T-helper 22 cell (primary cell): ENCODE results near the gene CD99L2.
"Not testable (repeated sequence)": the region's sequence is repeated elsewhere in the genome, so short reads cannot be mapped to it uniquely, and the experiment has no call there.

Source experiments
- DNase-seq: peaks from one replicate; pipeline ENCODE4 v3.0.0-alpha.2; 2020; ENCODE audit warnings: low read depth

The CD99L2 gene

DNA sequence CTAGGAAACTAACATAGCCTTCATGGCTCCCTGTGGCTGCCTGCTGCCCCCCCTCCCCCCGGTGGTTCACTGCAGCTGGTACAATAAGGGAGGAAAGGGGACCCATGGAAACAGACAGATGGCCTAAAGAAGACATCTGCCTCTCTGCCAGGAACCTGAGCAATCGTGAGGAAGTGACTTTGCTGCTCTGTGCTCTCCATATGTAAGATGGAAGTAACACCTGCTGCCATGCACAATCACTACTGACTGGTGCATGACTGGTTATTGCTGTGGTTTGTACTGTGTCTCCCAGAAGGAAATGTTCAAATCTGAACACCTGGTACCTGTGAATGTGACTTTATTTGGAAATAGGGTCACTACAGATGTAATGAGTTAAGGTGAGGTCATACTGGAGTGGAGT is 43.6 kb downstream of the CD99L2 start:
- no peak for DNase-seq

DNA sequence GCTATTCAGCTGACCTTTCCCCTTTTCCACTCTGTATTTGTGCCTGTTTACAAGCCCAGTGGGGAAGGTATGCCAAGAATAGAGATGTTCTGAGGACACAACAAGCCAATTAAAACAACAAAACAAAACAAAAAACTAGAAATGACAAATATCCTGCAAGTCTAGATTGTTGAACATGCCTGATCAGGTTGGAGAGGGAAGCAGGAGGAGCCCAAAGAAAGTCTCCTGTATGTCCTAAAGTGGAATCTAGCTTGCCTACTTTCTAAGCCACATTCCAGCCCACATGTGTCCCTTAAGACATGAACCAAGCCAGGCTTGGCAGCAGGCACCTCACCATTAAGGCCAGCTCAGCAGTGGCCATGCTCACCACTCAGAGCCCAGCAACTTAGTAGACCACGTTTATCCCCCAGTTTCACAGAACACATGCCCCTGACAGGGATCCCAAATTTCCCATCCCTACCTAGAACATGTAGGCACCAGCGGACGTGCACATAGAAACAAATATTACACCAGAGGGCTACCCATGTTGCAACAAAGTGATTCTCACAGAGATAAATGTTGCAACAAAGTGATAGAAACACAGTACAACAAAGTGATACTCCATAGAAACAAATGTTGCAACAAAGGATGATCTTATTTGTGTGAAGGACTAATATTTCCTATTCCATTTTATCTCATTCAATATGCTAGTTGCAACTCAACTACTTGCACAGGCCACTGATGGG is 48.3 kb downstream of the CD99L2 start:
- DNase-seq, result no peak

GRCh38 chrX:150849486-150849885 is 49.0 kb downstream of the CD99L2 start:
- DNase-seq, result no peak

DNA sequence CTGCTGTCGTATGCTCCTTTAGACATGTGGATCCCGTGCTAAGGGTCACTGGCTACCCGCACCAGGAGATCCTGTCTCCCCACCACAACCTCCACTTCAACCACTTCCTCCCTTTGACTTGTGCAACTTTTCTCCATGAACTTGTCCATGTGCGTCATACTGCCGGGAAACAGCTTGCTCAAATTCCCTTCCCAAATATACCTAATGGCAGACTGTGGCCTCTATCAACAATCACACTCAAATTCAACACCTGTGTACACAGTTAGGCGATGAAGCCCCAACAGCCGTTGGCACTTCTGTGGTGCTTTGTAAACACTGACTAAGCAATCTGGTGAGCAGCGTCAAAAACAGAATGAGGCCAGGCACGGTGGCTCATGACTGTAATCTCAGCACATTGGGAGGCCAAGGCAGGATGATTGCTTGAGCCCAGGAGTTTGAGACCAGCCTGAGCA is 49.5 kb downstream of the CD99L2 start:
- DNase-seq, result no peak

- no peak for DNase-seq
Measured at GRCh38 chrX:150847088-150847487, 51.4 kb downstream of the CD99L2 start.

- no peak for DNase-seq
Measured at GRCh38 chrX:150846130-150846529, 52.3 kb downstream of the CD99L2 start.

GRCh38 chrX:150845091-150845490 is 53.4 kb downstream of the CD99L2 start:
- no peak for DNase-seq

GRCh38 chrX:150844016-150844415 is 54.5 kb downstream of the CD99L2 start:
- DNase-seq, result no peak

GRCh38 chrX:150842198-150842685 is 56.2 kb downstream of the CD99L2 start:
- DNase-seq, result no peak

DNA sequence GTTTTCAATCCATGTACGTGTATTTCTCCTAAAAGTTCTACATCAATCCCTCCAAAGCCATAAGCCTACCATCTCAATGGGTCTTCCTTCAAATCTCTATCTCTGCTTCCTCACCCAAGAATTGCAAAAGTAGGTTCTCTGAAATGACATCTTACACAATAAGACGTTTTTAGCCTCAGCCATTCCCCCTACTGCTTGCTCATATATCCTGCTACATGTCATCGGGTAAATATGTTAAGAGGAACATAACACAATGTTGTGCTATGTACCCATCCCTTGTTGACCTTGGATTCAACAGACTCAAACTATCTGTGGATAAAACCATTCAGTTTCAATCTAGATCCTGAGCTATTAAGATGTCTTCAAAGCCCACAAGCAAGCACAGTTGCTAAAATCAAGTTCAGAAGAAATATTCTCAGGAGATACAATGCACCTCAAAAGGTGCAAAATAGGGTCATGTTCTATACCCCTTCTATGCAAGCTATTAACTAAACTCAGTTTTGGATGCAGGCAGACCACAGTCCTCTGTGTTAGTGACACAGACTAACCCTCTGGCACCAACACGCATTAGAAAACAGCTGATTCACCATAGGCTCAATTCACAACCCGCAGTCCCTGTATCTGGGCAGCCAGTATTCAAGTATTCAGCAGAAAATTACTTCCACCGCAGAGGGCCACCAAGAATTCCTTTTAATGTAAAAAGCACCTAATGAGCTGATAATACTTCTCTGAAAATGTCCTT is 56.8 kb downstream of the CD99L2 start:
- no peak for DNase-seq

DNA sequence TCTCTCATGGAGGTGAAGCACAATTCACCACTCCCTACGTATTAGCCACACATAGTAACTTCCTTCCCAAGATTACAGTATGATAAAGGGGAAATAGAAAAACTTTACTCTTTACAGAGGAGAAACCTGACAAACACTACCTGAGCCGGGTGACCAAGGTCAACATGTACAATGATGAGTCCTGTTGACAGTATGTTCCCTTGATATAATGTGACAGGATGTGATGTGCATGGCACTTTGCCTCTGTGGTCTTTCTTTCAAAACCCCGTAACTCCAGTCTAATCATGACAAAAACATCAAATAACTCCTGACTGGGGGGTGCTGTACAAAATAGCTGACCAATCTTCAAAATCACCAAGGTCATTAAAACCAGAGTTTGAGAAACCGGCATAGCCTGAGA is 60.6 kb downstream of the CD99L2 start:
- no peak for DNase-seq

- DNase-seq, result no peak
Measured at GRCh38 chrX:150834695-150835094, 63.8 kb downstream of the CD99L2 start.

DNA sequence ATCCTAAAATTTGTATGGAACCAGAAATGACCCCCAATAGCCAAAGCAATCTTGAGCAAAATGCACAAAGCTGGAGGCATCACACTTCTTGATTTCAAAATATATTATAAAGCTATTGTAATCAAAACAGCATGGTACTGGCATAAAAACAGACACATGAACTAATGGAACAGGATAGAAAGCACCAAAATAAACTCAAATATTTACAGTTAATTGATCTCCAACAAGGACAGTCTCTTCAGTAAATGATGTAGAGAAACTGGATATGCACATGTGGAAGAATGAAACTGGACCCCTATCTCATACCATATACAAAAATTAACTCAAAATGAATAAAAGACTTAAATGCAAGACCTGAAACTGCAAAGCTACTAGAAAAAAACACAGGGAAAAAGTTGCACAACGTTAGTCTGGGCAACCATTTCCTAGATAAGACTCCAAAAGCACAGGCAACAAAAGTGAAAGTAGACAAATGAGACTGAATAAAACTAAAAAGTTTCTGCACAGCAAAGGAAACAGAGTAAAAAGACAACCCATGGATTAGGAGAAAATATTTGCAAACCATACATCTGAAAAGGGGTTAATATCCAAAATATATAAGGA is 64.9 kb downstream of the CD99L2 start:
- no peak for DNase-seq

DNA sequence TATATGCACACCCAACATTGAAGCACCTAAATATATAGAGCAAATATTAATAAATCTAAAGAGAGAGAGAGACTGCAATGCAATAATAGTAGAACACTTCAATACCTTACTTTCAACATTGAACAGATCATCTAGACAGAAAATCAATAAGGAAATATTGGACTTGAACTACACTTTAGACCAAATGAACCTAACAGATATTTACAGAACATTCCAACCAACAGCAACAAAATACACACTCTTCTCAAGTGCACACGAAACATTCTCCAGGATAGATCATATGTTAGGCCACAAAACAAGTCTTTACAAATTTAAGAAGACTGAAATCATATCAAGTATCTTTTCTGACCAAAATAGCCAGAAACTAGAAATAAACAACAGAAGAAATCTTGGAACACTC is 66.6 kb downstream of the CD99L2 start:
- DNase-seq, result no peak

DNA sequence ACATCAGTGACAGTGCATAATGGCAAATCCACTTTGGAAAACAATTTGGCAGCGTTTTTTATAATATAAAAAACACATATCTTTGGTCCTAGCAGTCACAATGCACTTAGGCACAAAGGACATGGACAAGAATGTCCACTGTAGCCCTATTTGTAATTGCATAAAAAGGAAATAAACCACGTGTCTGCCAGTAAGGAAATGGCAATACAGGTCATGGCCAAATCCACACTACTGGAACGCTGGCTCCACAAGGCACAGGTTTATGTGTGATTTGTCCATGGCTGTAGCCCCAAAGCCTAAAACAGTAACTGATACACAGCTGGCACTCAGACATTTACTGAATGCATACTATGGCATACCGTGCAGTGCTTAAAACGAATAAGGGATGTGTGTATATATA is 69.7 kb downstream of the CD99L2 start:
- no peak for DNase-seq

- DNase-seq, result not testable (repeated sequence)
Measured at GRCh38 chrX:150824352-150824751, 74.1 kb downstream of the CD99L2 start.

DNA sequence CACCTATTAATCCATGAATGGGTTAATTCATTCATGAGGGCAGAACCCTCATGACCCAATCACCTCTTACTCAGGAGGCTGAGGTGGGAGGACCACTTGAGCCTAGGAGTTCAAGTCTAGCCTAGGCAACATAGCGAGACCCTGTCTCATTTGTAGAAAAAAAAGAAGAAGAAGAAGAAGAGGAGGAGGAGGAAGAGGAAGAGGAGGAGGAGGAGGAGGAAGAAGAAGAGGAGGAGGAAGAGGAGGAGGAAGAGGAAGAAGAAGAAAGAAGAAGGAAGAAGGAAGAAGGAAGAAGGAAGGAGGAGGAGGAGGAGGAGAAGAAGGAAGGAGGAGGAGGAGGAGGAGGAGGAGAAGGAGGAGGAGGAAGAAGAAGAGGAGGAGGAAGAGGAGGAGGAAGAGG is 74.6 kb downstream of the CD99L2 start:
- DNase-seq, result not testable (repeated sequence)

- no peak for DNase-seq
Measured at GRCh38 chrX:150821971-150822370, 76.5 kb downstream of the CD99L2 start.

DNA sequence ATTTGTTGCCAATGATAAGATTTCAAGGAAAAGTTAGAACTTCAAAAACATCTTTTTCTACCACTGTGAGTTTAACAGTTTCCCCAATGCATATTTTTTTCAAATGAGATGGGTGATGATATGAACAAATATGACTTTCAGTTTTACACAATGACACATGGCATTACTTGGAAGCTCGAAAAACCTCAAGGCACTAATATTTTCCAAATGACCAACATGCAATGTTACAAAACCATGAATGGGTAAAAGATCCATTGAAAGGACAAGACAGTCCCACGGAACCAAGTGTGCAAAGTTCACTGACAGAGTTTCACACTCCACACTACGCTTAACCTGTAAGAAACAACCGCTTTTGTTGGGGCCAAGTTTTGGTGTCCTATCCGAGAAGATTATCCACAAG is 84.5 kb downstream of the CD99L2 start:
- no peak for DNase-seq

- DNase-seq, result no peak
Measured at GRCh38 chrX:150806827-150807226, 91.6 kb downstream of the CD99L2 start.

GRCh38 chrX:150805736-150806135 is 92.7 kb downstream of the CD99L2 start:
- no peak for DNase-seq

- no peak for DNase-seq
Measured at GRCh38 chrX:150792949-150793527, 105.4 kb downstream of the CD99L2 start.

DNA sequence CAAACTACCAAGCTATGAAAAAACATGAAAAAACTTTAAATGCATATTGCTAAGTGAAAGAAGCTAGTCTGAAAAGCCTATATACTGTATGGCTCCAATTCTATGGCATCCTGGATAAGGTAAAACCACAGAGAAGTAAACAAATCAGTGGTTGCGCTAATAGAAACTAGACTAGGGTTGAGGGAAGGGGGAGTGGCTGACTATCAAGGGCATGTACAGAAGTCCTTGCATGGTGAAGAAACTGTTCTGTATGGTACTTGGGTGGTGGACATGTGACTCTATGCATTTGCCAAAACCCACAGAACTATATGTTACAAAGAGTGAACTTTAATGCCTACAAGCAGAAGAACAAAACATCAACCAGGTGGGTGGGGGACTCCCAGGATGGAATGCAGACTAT is 108.4 kb downstream of the CD99L2 start:
- no peak for DNase-seq
